Stimulated activated CD8-positive, alpha-beta memory T cell treated with anti-CD3 and anti-CD28 coated beads, Interleukin-15, amount 100 ng/mL, for 1 hour (primary cell): Measurements from ENCODE around the gene C11orf21.

Experiments used
- DNase-seq: peaks from one replicate; pipeline ENCODE4 v3.0.0-alpha.2; 2020; ENCODE audit warnings: low read depth

C11orf21 gene

DNA sequence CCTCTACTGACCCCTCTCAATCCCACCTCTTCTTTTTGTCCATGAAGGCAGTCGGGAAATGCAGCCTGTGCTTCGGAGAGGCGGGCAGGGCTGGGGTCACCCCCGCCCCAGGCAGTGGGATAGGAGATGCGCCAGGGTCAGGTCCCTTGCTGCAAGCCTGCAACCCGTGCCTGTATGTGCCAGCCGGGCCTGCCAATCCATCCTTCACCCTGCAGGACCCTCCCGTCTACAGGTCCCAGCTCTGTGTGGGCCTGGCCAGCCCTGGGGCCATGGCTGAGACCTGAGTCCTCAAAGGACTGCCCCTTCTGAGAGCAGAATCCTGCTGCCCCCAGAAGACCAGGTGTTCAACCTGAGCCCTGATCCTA is 42.3 kb downstream of the C11orf21 start:
- DNase-seq: no peak

- DNase-seq: no peak
Observed at GRCh38 chr11:2258501-2259465, 42.9 kb downstream of the C11orf21 start.

GRCh38 chr11:2256951-2257700 is 44.6 kb downstream of the C11orf21 start:
- no peak for DNase-seq

DNA sequence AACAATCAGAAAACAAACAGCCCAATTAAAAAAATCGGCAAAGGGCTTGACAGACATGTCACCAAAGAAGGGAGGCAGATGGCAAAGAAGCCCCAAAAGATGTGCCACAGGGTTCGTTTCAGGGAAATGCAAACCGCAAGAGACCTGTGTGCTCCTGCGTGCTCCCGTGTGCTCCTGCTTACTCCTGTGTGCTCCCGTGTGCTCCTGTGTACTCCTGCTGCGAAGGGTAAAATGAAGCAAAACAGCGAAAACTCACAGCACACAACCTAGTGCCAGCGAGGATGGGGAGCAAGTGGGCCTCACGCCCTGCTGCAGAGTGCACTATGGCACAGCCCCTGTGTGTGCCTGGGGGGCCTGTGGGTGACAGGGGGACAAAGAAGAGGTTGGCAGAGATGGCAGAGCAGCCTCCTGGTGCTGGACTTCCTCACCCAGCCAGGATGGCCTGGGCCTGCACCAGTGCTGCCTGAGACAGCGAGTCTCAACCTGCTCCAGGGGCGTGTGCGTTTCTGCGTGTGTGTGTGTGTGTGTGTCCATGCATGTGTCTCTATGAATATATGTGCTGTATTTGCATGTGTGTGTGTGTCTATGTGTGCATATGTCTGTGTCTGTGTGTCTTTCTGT is 45.3 kb downstream of the C11orf21 start:
- DNase-seq: no peak

- no peak for DNase-seq
Observed at GRCh38 chr11:2252018-2252417, 49.7 kb downstream of the C11orf21 start.

GRCh38 chr11:2251138-2251537 is 50.6 kb downstream of the C11orf21 start:
- DNase-seq: no peak

DNA sequence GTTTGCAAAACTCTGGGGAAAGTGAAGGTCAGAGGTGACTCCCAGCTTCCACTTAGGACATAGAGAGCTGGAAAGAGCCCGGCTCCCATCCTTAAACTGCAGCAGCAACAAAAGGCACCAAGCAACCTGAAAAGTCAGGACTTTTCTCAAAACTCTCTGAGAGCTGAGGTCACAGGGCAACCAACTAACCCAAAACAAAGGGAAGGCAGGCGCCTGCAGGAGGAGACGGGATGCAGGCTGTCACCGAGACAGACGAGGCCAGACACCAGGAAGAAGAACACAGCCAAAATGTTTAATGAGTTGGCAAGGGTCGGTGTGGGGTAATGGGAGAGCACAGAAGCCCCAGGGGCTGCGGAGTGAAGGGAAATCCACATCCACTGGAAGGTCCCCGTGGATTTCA is 51.2 kb downstream of the C11orf21 start:
- DNase-seq: no peak

- no peak for DNase-seq
Observed at GRCh38 chr11:2250041-2250440, 51.7 kb downstream of the C11orf21 start.

GRCh38 chr11:2249189-2249916 is 52.4 kb downstream of the C11orf21 start:
- DNase-seq: no peak

- DNase-seq: no peak
Observed at GRCh38 chr11:2248762-2249161, 53.0 kb downstream of the C11orf21 start.

DNA sequence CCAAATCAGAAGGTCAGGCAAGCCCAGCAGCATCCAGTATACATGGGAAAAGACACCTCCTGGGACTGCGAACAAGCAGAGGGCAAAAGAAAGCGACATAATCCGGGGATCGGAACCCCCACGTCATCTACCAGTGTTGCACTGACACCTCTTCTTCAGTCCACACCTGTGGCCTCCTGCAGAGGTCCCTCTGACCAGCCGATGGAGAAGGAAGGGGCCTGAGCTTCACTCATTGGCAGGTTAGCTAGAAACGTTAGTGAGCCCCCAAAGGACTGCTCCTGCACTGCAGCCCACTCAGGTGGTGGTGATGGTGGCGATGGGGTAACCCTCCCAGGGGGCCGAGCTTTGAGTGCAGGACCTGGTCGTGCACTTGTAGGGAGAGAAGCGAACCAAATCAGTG is 53.5 kb downstream of the C11orf21 start:
- DNase-seq: no peak

DNA sequence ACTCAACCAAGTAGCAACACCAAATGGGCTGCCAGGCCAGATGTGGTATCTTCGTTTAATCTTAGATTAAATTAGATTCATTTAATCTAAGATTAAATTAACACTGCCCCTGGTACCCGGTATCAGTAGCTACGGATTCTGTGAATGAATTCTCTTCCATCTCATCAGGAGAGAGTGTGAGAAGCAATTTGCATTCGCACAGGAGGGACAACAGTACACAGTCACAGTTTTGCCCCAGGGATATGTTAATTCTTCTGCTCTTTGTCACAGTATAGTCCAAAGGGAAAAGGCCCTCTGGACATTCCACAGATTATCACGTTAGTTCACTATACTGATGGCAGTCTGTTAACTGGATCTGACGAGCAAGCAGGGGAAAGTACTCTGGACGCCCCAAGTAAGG is 54.2 kb downstream of the C11orf21 start:
- DNase-seq: no peak
